ENCODE results near the gene ATRN.

Gene ATRN

GRCh38 chr20:3659492-3660261 is 188.9 kb downstream of the ATRN start:
- no peak for DNase-seq

GRCh38 chr20:3660262-3661059 is 189.6 kb downstream of the ATRN start:
- no peak for DNase-seq

DNA sequence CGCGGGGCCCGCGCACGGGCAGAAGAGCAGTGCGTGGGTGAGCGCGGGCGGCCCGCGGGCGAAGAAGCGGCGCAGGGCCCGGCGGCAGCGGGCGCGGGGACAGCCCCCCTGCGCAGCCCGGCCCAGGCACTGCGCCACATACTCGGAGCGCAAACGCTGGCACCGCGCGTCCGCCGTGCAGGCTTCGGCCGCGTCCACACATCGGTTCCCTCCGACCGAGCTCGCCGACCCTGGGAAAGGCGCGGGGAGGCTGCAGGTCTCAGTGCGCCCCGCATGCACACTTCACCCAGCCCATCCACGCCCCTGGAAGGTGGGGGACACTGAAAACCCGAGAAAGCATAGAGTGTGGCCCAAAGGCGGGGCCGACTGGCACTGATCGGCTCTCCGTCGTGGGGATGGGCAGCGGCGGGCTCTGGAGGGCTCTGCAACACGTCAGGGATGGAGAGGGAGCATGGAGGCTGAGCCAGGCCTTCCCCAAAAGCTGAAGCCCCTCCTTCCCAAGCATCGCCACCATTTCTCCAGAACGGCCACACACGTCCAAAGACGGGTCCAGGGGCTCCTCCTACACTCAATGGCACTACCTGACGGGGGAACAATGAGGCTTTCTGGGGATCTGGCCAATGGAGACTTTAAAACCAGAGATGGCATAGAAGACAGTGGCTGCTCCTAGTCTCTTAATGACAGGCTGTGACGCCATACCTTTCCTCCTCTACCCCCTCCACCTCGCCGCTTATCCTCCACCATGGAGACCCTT is 190.4 kb downstream of the ATRN start:
- no peak for DNase-seq

- DNase-seq = no peak
These were observed 191.2 kb downstream of the ATRN start for GRCh38 chr20:3661814-3662665.

DNA sequence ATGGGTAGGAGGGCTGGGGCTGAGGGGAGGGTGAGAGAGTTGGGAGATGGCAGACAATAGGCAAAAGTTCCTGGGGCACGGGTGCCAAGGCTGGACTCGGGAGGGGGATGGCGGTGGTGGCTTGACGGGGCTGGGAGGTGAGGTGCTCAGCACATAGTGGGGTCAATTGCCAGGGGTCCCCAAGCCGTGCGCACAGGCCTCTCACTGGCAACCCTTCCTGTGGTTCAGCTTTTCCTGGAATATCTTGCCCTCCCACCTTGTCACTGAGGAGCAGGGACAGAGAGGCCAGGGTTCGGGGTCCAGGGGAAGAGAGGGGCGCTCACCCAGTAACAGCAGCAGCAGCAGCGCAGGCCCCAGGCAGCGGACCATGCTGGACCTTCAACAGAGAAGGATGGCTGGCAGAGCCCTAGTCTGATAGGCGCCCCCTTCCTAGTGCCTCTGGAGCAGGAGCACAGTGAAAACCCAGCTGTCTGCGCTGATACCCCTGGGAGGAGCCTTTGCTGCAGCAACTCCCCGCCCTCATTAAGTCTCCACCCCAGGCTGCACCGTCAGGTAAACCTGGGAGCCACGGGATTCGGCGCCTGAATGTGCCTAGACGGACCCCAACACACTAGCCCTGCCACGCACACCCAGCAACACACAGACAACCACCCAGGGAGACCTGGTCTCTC is 192.3 kb downstream of the ATRN start, which contains the start of gene GFRA4:
Gene GFRA4, minus strand, starts transcription at position 369 of the 671 bp plus-strand sequence. Its CDS starts 0 bp downstream, at position 369.
- no peak for DNase-seq

DNA sequence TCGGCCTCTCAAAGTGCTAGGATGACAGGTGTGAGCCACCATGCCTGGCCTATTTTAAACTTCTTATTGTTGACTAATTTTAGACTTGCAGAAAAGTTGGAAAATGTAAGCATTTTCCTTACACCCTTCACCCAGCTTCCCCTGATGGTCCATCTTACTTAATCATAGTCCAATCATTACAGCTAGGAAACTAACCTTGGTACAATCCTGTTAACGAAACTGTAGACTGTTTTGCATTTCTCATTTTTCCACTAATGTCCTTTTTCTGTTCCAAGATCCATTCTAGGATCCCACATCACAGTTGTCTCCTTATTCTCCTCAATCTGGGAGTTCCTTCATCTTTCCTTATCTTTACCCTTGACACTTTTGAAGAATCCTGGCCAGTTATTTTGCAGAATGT is 193.0 kb downstream of the ATRN start:
- no peak for DNase-seq

GRCh38 chr20:3667434-3668037 is 196.7 kb downstream of the ATRN start:
- DNase-seq = no peak

- no peak for DNase-seq
These were observed 199.0 kb downstream of the ATRN start for GRCh38 chr20:3669710-3670367.

DNA sequence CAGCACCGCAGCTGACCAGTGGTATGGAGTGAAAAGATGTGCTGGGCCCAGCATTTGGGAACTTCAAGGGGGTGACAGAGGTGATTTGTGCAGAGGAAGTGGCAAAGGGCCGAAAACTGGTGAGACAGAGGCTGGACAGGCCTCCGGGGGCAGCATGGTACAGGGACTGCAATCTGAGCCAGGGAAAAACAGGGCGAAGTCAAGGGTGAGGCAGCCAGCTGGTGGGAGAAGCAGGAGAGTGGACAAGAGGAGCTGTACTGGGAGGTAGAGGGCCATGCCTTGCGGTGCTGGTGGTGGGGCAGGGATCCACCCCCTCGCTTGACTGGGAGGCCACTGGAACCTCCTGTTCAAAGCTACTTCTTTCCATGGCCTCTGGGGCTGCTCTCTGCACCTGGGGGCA is 199.7 kb downstream of the ATRN start:
- no peak for DNase-seq

DNA sequence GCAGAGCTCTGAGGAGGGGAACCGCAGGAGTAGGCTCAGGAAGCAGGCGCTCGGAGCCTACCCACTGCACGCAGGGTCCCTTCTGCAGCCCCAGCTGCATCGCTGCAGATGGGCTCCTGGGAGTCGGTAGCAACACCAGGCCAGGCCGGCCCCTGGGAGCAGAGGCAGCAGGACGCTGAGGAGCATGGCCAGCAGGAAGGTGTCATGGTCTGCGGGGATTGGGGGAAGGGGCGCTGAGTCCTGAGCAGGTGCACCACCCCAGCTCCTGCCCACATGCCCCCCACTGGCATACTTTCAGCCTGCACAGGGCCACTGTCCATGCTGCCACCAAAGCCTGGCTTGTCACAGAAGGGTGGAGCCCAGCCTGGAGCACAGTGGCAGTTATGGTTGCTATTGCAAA is 200.1 kb downstream of the ATRN start:
- DNase-seq = no peak

DNA sequence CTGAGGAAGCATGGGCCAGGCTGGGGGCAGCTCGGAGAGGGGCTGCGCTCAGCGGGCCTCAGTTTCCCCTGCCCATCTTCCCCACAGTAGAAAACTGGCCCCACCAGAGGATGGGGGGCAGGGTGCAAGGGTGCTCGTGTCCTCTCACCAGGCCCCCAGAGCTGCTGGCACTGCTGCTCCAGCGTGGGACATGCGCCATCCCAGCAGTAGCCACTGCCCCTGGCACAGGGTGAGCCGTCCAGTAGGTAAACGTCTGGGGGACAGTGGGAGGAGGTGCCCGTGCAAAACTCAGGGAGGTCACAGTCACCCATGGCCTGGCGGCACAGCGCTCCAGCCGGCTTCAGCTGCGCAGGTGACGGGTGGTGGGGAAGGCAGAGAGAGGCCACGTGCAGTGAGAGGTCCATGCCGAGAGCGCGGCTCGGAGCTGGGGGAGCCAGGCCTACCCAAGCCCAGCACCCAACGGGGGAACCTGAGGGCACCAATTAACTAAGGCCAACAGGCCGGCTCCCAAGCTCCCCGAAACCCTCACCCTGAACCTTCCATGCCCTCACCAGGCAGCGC is 201.2 kb downstream of the ATRN start:
- DNase-seq = no peak

GRCh38 chr20:3672547-3673171 is 201.8 kb downstream of the ATRN start:
- DNase-seq = no peak

DNA sequence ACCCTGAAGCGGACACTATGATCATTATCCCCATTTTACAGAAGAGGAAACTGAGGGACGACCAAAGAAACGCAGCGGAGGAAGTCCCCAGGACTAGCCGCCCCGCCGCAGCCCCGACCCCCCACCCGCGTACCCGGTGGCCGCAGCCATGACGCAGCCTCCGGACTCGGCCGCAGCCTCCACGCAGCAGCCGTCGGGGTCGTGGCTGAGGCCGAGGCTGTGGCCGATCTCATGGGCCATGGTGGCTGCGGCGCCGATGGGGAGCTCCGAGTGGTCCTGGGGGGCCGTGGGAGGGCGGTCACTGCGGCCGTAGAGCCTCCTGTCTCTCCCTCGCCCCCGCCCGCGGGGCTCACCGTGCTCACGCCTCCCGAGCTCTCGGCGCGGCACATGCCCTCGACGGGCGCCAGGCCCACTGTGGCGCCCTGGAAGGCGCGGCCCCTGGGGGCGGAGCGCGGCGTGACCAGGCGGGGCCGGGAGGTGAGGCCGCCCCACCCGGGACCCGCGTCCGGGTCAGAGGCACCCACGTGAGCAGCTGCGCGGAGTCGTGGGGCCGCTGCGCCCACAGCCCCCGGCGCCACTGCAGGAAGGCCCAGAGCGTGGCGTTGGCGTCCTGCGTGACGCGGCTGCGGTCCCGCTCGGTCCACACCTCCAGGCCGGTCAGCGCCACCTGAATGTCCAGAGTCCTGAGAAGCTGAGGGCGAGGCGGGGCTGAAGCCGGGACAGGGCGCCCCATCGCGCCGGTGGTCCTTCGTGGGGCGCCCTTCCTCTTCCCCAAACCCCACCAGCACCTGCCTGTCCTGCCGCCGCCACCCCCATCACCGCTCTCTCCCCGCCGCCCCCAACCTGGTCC is 202.6 kb downstream of the ATRN start:
- DNase-seq = no peak

- no peak for DNase-seq
These were observed 203.6 kb downstream of the ATRN start for GRCh38 chr20:3674447-3674846.

DNA sequence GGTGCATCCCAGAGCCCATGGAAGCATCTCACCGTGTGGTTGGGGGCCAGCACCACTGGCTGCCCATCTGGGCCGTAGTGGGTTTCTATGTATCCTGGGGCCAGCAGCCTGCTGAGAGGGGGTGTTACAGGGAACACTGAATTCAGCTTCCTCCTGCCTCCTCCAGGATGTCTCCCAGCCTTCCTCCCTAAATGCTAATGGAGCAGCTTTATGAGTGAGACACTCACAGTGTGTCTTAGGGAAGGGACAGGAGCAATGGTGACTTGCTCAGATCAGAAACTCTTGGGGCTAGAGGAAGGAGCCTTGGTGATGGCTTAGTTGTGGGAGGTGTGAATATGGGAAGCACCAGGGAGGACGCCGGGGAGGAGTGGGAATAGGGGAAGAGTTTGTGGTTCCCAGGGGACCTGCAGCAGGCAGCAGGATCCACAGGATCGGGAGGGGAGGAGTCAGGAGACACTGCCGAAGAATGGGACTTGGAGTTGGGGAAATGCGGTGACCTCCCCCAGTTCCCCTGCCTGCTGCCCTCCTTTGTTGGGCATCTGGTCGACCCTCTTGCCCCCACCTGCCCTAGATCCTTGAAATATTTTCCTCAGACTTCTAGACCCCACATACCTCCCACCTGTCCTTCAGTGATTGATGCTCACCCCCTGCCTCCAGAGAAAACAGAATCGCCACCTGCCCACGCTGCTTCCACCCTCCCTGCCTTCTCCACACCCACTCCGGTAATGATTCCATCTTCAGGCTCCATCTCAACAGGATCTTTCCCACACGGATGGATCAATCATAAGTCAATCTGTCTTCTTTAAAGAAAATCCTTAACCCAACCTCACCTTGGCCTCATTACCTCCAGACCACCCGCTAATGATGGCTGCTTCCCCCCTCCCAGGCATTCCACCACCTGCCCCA is 204.4 kb downstream of the ATRN start:
- no peak for DNase-seq

- DNase-seq = peak in 5 of 14 donors; percentile 9 to 51 (median 38)
These were observed 206.9 kb downstream of the ATRN start for GRCh38 chr20:3677733-3678132.

- no peak for DNase-seq
These were observed 207.4 kb downstream of the ATRN start for GRCh38 chr20:3678198-3678597.
